HG03139 (cell line): ENCODE measurements around the gene KANTR.
"Not testable (repeated sequence)": the region's sequence is repeated elsewhere in the genome, so short reads cannot be mapped to it uniquely, and the experiment has no call there.

Experiments used
- ATAC-seq: cut with Tn5 transposase; IDR thresholded peaks from one replicate; pipeline ENCODE4 v1.9.1; 2021; ENCODE audit not compliant: unreplicated experiment

Gene KANTR

GRCh38 chrX:53125506-53125905 is 31.6 kb downstream of the KANTR start:
- ATAC-seq = no peak

- ATAC-seq = no peak
These were observed 32.4 kb downstream of the KANTR start for GRCh38 chrX:53126377-53126776.

- ATAC-seq = no peak
These were observed 34.3 kb downstream of the KANTR start for GRCh38 chrX:53128097-53128749.

GRCh38 chrX:53133400-53133799 is 39.5 kb downstream of the KANTR start:
- ATAC-seq = no peak

- ATAC-seq = no peak
These were observed 41.6 kb downstream of the KANTR start for GRCh38 chrX:53135581-53135980.

GRCh38 chrX:53153581-53153980 is 59.6 kb downstream of the KANTR start:
- no peak for ATAC-seq

- no peak for ATAC-seq
These were observed 61.7 kb downstream of the KANTR start for GRCh38 chrX:53155512-53156206.

- no peak for ATAC-seq
These were observed 62.3 kb downstream of the KANTR start for GRCh38 chrX:53156207-53156596.

- ATAC-seq = no peak
These were observed 65.2 kb downstream of the KANTR start for GRCh38 chrX:53159184-53159583.

- no peak for ATAC-seq
These were observed 66.5 kb downstream of the KANTR start for GRCh38 chrX:53160297-53160983.

GRCh38 chrX:53163436-53163835 is 69.5 kb downstream of the KANTR start:
- ATAC-seq = no peak

- not testable (repeated sequence) for ATAC-seq
These were observed 70.6 kb downstream of the KANTR start for GRCh38 chrX:53164566-53164965.

GRCh38 chrX:53166103-53166502 is 72.2 kb downstream of the KANTR start:
- no peak for ATAC-seq

GRCh38 chrX:53171356-53171755 is 77.4 kb downstream of the KANTR start:
- ATAC-seq = no peak
